Vagina (tissue), 2 donors: ENCODE measurements around the gene ARVCF. TPM values are rescaled to one million over a fixed set of nuclear protein-coding genes. Genes with fewer than 3 reads are reported as not detected.

Experiments
- DNase-seq, 2 donors: peaks; one replicate each; pipeline ENCODE4 v3.0.0-alpha.2; 2017; ENCODE audit errors: extremely low spot score in 2 of 2
- H3K27ac ChIP-seq: fragments of 200-600 bp; sonication (generic); one replicate; pipeline ENCODE4 v1.5.1; 2019
- H3K27me3 ChIP-seq: fragments of 200-600 bp; sonication (generic); one replicate; pipeline ENCODE4 v1.5.1; 2019
- H3K36me3 ChIP-seq, 2 donors: fragments of 200-600 bp; sonication (generic); one replicate each; pipeline ENCODE4 v1.5.1; 2017 to 2019
- H3K4me1 ChIP-seq: fragments of 200-600 bp; sonication (generic); one replicate; pipeline ENCODE4 v1.5.1; 2019
- H3K4me3 ChIP-seq, 2 donors: fragments of 200-600 bp; sonication (generic); 1 replicate in 1 of 2; 2 replicates in 1 of 2; pipeline ENCODE4 v1.5.1; 2016 to 2019
- H3K9me3 ChIP-seq: fragments of 200-600 bp; sonication (generic); one replicate; pipeline ENCODE4 v1.5.1; 2019
- POLR2A ChIP-seq, 2 donors: fragments of 450-650 bp; IDR thresholded peaks; one replicate each; pipeline ENCODE4 v1.6.1; 2017; ENCODE audit warnings: antibody characterized with exemption in 2 of 2, mild to moderate bottlenecking in 2 of 2, moderate library complexity in 2 of 2
- POLR2AphosphoS5 ChIP-seq, 2 donors: sonication (generic); formaldehyde crosslinking; IDR thresholded peaks; one replicate each; pipeline ENCODE4 v1.9.0; 2017; ENCODE audit warnings: antibody characterized with exemption in 2 of 2, mild to moderate bottlenecking in 2 of 2, low read depth in 1 of 2; ENCODE audit not compliant: insufficient read depth in 1 of 2
- intact Hi-C: fragments of 100-400 bp; cut with DNase I; formaldehyde crosslinking; loops from one replicate; pipeline ENCODE4 v1.15.1; 2023
- total RNA-seq: library from RNA; depleted of rRNA; stranded (reverse); fragments of >200 nt; gene quantifications from one replicate; pipeline ENCODE4 v1.2.3, GENCODE V29; 2016
- TF ChIP-seq, protein P1 (sequence below), 3 experiments: fragments of 450-650 bp in 2 of 3; fragments of 200-600 bp in 1 of 3; sonication (generic) in 1 of 3; IDR thresholded peaks; one replicate each; pipeline ENCODE4 v1.5.1; 2017 to 2019; ENCODE audit warnings: antibody characterized with exemption in 3 of 3, mild to moderate bottlenecking in 2 of 3, moderate library complexity in 2 of 3

The ARVCF gene
- total RNA-seq, 1 donor from 2014 or later = 10.8 TPM

DNA sequence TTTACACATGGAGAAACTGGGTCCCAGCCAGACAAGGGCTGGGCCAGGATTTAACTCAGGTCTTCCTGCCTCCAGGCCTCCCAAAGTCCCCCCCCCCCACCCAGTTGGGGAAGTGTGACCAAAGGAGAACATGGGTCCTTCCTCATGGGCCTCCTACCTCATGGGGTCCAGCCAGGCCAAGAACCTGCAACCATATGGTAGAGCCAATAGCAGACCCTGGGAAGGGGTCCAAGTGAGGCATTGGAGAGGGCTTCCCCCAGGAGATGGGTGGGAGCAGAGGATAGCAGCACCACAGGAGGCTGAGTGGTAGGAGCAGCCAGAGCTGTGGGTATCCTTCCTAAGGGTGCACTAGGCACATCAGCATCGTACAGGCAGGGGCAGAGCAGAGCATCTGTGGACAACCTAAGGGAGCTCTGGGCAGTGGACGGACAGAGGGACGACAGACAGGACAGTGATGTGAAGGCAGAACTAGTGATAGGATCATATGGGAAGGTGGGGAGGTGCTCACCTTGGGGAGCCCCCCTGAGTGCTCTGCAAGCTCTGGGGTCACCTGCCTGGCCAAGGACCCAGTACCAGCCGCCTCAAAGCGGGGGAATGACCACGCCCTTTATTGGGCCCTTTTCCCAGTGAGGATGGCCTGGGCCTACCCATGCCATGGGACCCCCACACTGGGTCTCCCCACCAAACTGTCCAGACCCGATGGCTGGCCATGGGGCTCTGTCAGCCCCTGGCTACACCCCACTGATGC, 4.5 kb downstream of the ARVCF start:
- Histone ChIP-seq H3K4me1 (peaks cover 3% of the 10 kb centered on the region), H3K36me3 (no peaks in the 10 kb centered on the region), H3K27ac (no peak overlapping the region), H3K4me3 (no peak overlapping the region), H3K27me3 (no peaks in the 10 kb centered on the region), H3K9me3 (no peaks in the 10 kb centered on the region)
- intact Hi-C loops = loop anchor here (2.0 kb wide), 1 partner anchor 41 kb away; no protein-coding TSS in a partner anchor
- DNase-seq = no peak
- TF ChIP-seq, protein P1, sequence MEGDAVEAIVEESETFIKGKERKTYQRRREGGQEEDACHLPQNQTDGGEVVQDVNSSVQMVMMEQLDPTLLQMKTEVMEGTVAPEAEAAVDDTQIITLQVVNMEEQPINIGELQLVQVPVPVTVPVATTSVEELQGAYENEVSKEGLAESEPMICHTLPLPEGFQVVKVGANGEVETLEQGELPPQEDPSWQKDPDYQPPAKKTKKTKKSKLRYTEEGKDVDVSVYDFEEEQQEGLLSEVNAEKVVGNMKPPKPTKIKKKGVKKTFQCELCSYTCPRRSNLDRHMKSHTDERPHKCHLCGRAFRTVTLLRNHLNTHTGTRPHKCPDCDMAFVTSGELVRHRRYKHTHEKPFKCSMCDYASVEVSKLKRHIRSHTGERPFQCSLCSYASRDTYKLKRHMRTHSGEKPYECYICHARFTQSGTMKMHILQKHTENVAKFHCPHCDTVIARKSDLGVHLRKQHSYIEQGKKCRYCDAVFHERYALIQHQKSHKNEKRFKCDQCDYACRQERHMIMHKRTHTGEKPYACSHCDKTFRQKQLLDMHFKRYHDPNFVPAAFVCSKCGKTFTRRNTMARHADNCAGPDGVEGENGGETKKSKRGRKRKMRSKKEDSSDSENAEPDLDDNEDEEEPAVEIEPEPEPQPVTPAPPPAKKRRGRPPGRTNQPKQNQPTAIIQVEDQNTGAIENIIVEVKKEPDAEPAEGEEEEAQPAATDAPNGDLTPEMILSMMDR (IDR thresholded peaks at IDR 0.05) = no peak
- TF ChIP-seq POLR2A (IDR thresholded peaks at IDR 0.05) (no peak), POLR2AphosphoS5 (IDR thresholded peaks at IDR 0.05; ENCODE audit: insufficient read depth in 1 of 2, low read depth in 1 of 2) (no peak)

- TF ChIP-seq POLR2A (IDR thresholded peaks at IDR 0.05) = no peak
- TF ChIP-seq, protein P1 (IDR thresholded peaks at IDR 0.05) = no peak
- TF ChIP-seq POLR2AphosphoS5 (IDR thresholded peaks at IDR 0.05; ENCODE audit: insufficient read depth in 1 of 2, low read depth in 1 of 2) = no peak
- Histone ChIP-seq H3K27ac (no peak overlapping the region), H3K27me3 (no peaks in the 10 kb centered on the region), H3K36me3 (no peaks in the 10 kb centered on the region), H3K4me1 (no peaks in the 10 kb centered on the region), H3K4me3 (no peak overlapping the region), H3K9me3 (no peaks in the 10 kb centered on the region)
- intact Hi-C loops = no loop called here
- no peak for DNase-seq
Measured at GRCh38 chr22:20011123-20011992, 5.3 kb downstream of the ARVCF start.

DNA sequence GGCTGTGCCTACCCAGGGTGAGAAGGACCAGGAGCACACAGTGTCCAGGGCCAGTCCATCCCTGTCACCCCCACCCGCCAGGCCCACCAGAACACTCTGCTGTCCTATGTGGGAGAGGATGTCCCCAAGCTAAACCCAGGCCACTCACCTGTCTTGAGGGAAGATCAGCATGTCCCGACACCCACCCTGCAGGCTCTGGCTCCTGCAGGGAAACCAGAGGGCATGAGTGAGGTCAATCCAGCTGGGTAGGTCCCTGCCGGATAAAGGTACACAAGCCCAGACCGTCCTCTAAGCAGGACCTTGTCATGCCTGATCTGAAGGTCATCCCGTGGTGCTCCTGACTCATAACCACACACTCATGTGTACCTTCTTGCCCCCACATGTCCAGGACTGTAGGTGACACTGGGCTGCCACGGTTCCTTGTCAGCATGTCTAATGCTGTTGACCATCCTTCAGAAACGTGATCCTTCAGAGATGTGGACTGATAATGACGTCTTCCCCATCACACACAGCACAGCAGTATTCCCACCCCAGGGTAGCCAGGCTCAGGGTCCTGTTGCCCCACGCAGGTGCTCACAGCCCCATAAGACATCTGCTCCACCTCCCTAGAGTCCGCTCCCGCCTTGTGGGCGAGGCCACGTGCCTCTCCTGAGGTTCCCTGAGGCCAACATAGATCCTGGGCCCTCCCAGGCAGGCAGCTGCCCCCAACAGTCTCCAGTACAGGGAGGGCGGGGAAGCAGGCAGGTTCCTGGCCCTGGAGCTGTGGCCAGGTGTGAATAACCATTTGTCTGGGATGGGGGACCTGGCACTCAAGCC, 6.1 kb downstream of the ARVCF start:
- H3K27ac ChIP-seq = no peak overlapping the region
- DNase-seq = no peak
- TF ChIP-seq POLR2A (IDR thresholded peaks at IDR 0.05) (no peak), POLR2AphosphoS5 (IDR thresholded peaks at IDR 0.05; ENCODE audit: insufficient read depth in 1 of 2, low read depth in 1 of 2) (no peak)
- TF ChIP-seq, protein P1 (IDR thresholded peaks at IDR 0.05) = no peak
- H3K27me3 ChIP-seq = no peaks in the 10 kb centered on the region
- H3K9me3 ChIP-seq = no peaks in the 10 kb centered on the region
- no peak overlapping the region for H3K4me3 ChIP-seq
- intact Hi-C loops = no loop called here
- no peaks in the 10 kb centered on the region for H3K36me3 ChIP-seq
- no peaks in the 10 kb centered on the region for H3K4me1 ChIP-seq

DNA sequence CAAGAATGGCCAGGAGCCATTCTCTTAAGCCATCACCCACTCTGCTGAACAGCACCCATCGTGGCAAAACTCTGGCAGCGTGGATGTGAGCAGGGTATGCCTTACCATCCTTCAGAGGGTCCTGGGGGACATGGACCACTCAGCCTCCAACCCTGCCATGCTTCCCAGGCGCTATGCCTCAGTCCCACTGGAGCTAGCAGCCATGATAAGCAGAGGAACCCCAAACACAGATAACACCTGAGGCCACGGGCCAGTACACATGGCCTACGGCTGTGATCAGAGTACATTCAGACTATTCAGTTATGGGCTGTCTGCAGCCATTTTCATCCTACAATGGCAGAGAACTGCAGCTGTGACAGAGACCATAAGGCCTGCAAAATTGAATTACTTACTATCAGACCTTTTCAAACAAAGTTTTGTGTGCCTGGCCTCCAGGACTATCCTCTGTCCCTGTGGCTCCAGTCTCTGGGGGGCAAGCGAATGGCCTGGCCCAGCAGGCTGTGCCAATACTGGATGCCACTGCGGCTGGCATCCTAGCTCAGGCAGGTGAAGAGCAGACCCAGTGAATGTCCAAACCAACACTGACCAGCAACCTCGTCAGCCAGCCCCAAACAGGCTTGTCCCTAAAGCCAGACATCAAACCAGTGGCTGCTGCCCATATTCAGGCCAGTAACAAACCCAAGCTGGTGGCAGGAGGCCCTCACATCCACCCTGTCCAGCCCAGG, 6.9 kb downstream of the ARVCF start:
- H3K4me3 ChIP-seq = no peak overlapping the region
- TF ChIP-seq POLR2AphosphoS5 (IDR thresholded peaks at IDR 0.05; ENCODE audit: insufficient read depth in 1 of 2, low read depth in 1 of 2) (no peak), POLR2A (IDR thresholded peaks at IDR 0.05) (no peak)
- TF ChIP-seq, protein P1 (IDR thresholded peaks at IDR 0.05) = no peak
- no peaks in the 10 kb centered on the region for H3K9me3 ChIP-seq
- H3K4me1 ChIP-seq = no peaks in the 10 kb centered on the region
- H3K36me3 ChIP-seq = no peaks in the 10 kb centered on the region
- no peaks in the 10 kb centered on the region for H3K27me3 ChIP-seq
- intact Hi-C loops = no loop called here
- no peak for DNase-seq
- no peak overlapping the region for H3K27ac ChIP-seq
